ENCODE measurements around the gene ARMC8.
A peak's percentile ranks its signal among the peaks of the same experiment; 100 is the strongest.

The ARMC8 gene

GRCh38 chr3:138184994-138185393 lies 2.1 kb upstream of the ARMC8 start:
- Mint-ChIP-seq H3K4me3 (no peak overlapping the region), H3K27me3 (ENCODE audit: low read depth) (peaks cover 24% of the 10 kb centered on the region), H3K9me3 (no peaks in the 10 kb centered on the region), H3K4me1 (ENCODE audit: low read depth) (peaks cover 22% of the 10 kb centered on the region), H3K27ac (no peak overlapping the region), H3K36me3 (ENCODE audit: low read depth) (peaks cover 5% of the 10 kb centered on the region)
- no peak for DNase-seq (ENCODE audit: low spot score)

DNA sequence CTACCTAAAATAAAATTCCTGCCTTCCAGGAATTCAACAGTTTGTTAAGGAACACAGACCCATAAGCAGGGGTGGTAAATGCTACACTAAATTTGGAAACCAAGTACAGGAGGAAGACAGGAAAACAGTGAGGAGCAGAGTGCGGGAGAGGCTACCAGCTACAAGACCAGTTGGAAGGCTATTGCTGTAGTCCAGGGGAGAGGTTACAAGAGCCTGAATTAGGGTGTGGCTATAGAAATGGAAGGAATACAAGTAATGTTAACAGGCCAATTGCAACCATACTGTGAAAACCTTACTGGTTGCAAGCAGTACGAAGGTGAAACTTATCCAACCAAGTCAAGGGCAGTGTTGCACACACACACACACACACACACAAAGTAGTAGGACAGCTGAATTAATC lies 880 bp upstream of the ARMC8 start:
- DNase-seq (ENCODE audit: low spot score) = no peak
- Mint-ChIP-seq H3K9me3 (no peaks in the 10 kb centered on the region), H3K27me3 (ENCODE audit: low read depth) (peaks cover 22% of the 10 kb centered on the region), H3K27ac (no peak overlapping the region), H3K36me3 (ENCODE audit: low read depth) (peaks cover 9% of the 10 kb centered on the region), H3K4me3 (peak overlapping the region; percentile 95), H3K4me1 (ENCODE audit: low read depth) (peaks cover 22% of the 10 kb centered on the region)

GRCh38 chr3:138186803-138187295 lies 252 bp upstream of the ARMC8 start:
- DNase-seq (ENCODE audit: low spot score) = peak; percentile 85

DNA sequence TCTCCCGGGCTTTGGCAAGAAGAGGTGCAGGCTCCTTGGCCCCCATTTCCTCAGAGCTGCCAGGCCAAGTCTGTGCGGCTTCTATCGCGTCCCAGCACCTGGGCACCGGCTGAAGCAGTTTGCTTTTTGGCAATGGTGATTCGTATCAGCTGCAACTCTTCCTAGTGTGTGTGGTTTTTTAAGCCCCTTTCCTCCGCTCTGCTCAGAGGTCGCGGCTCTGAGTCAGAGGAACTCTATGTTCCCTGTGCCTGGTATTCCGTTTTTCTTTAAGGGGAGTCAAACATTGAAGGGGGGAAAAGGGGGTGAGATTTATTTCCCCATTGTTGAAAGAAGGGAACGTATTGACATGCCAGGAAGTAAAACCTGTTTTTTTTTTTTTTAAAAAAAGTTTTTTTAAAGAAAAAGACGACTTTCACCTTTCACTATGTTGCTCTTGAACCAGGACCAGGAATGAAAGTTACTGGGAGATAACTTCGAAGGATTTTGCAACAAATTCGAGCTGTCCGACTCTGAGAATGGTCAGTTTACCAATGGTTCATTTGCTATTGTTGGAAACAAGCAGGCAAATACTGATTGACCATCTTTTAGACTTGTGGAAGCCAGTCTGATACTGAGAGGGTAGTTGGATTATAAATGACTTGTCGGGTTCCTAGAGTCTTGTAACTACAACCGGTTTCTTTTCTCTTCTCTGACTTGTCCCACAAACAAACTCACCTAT lies 1.1 kb downstream of the ARMC8 start:
- Mint-ChIP-seq H3K36me3 (ENCODE audit: low read depth) (peaks cover 14% of the 10 kb centered on the region), H3K9me3 (no peaks in the 10 kb centered on the region), H3K27ac (peak overlapping the region; percentile 88), H3K4me3 (peak overlapping the region; percentile 95), H3K4me1 (ENCODE audit: low read depth) (peaks cover 27% of the 10 kb centered on the region), H3K27me3 (ENCODE audit: low read depth) (peaks cover 16% of the 10 kb centered on the region)
- DNase-seq (ENCODE audit: low spot score) = no peak

More at GRCh38 chr3:138186803-138187295, 252 bp upstream of the ARMC8 start:
- Mint-ChIP-seq H3K4me1 (ENCODE audit: low read depth) (peaks cover 27% of the 10 kb centered on the region), H3K36me3 (ENCODE audit: low read depth) (peaks cover 14% of the 10 kb centered on the region), H3K9me3 (no peaks in the 10 kb centered on the region), H3K27ac (peak overlapping the region; percentile 88), H3K4me3 (peak overlapping the region; percentile 95), H3K27me3 (ENCODE audit: low read depth) (peaks cover 19% of the 10 kb centered on the region)

DNA sequence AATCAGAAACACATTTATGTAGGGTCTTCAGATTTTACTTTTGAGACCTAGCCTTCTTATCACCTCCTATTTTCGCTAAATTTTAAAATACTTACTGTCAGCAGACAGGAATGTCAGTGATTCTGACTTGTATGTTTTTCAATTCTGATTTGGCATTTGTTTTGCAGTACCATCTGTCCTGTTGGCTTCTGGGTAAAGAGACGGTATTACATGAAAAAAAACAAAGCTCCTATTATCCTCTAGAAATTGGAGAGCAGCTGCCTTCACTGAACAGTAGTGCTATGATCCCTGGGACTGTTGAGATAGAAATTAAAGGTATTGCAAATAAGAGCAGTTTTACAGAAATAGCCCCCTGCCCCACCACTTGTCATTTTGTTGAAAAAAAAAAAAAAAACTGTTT lies 8.4 kb downstream of the ARMC8 start:
- no peak overlapping the region for H3K27ac Mint-ChIP-seq
- H3K27me3 Mint-ChIP-seq (ENCODE audit: low read depth) = no peaks in the 10 kb centered on the region
- H3K4me3 Mint-ChIP-seq = no peak overlapping the region
- peaks cover 17% of the 10 kb centered on the region for H3K36me3 Mint-ChIP-seq (ENCODE audit: low read depth)
- no peak for DNase-seq (ENCODE audit: low spot score)
- H3K4me1 Mint-ChIP-seq (ENCODE audit: low read depth) = peaks cover 18% of the 10 kb centered on the region
- H3K9me3 Mint-ChIP-seq = no peaks in the 10 kb centered on the region

DNA sequence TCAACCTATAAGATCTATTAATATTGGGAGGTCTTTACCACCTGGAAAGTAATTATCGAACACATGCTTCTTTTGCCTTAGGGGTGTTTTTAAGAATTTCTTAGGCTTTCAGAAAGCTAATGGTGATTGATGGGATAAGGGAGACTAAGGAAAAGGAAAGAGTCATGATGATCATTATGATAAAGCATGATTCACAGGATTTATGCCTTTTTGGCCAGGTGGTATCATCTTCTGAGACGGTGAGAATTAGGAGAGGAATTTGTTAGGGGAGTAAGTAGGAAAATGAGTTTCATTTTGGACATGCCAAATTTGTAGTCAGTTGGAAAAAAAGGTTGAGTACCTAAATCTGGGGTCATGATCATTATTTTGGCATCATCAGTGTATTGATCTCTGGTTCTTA lies 8.9 kb downstream of the ARMC8 start:
- peaks cover 15% of the 10 kb centered on the region for H3K4me1 Mint-ChIP-seq (ENCODE audit: low read depth)
- no peak overlapping the region for H3K4me3 Mint-ChIP-seq

DNA sequence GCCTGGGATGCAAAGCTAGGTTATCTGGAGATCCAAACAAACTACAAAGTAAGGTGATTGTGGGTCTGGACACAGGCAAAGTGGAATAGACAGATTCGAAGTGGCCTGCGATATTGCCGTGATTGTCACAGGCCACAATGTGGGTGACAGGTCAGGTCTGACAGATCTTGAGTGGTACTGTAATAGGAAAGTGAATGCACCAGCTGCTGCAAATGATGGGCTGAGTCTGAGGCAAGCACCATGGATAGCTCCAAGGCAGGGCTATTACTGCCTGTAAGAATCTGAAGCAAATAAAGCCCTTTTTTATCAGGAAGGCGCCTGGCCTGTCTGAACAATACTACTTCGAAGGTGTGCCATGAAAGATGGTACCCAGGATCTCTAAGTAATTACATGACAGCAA lies 10.0 kb downstream of the ARMC8 start:
- Mint-ChIP-seq H3K4me3 (no peak overlapping the region), H3K36me3 (ENCODE audit: low read depth) (peaks cover 10% of the 10 kb centered on the region), H3K27ac (no peak overlapping the region), H3K4me1 (ENCODE audit: low read depth) (peaks cover 10% of the 10 kb centered on the region), H3K9me3 (no peaks in the 10 kb centered on the region), H3K27me3 (ENCODE audit: low read depth) (no peaks in the 10 kb centered on the region)
- DNase-seq (ENCODE audit: low spot score) = no peak

More for the DNA sequence above, 8.9 kb downstream of the ARMC8 start:
- Mint-ChIP-seq H3K9me3 (no peaks in the 10 kb centered on the region), H3K27ac (no peak overlapping the region), H3K27me3 (ENCODE audit: low read depth) (no peaks in the 10 kb centered on the region), H3K36me3 (ENCODE audit: low read depth) (peaks cover 13% of the 10 kb centered on the region)
- DNase-seq (ENCODE audit: low spot score) = no peak

DNA sequence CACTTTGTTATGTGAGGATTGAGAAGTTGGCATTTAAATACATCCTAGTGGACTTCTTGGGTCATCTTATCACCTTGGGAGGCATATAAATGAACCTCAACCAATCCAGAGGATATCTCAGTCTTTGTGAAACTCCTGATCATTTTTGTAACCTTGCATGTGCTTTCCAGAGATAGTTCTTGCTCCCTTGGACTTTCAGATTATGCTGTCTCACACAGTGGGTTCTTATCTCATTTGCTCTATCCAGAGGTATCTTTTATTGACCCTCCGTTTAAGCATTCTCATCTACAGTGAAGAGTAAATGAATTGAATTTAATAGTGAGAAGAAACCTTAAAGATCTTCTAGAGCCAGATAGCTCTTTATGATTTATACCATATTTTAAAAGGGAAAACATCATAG lies 10.4 kb downstream of the ARMC8 start:
- no peaks in the 10 kb centered on the region for H3K27me3 Mint-ChIP-seq (ENCODE audit: low read depth)
- H3K4me1 Mint-ChIP-seq (ENCODE audit: low read depth) = peaks cover 10% of the 10 kb centered on the region
- DNase-seq (ENCODE audit: low spot score) = no peak
- no peak overlapping the region for H3K27ac Mint-ChIP-seq
- H3K9me3 Mint-ChIP-seq = no peaks in the 10 kb centered on the region
- peaks cover 10% of the 10 kb centered on the region for H3K36me3 Mint-ChIP-seq (ENCODE audit: low read depth)
- H3K4me3 Mint-ChIP-seq = no peak overlapping the region

- Mint-ChIP-seq H3K4me3 (no peak overlapping the region), H3K4me1 (ENCODE audit: low read depth) (peaks cover 10% of the 10 kb centered on the region), H3K27ac (no peak overlapping the region), H3K27me3 (ENCODE audit: low read depth) (no peaks in the 10 kb centered on the region), H3K9me3 (no peaks in the 10 kb centered on the region), H3K36me3 (ENCODE audit: low read depth) (peaks cover 10% of the 10 kb centered on the region)
- DNase-seq (ENCODE audit: low spot score) = no peak
These were observed 12.8 kb downstream of the ARMC8 start for GRCh38 chr3:138199851-138200250.

- no peak for DNase-seq (ENCODE audit: low spot score)
- peaks cover 10% of the 10 kb centered on the region for H3K4me1 Mint-ChIP-seq (ENCODE audit: low read depth)
- H3K27ac Mint-ChIP-seq = no peak overlapping the region
- H3K27me3 Mint-ChIP-seq (ENCODE audit: low read depth) = no peaks in the 10 kb centered on the region
- H3K4me3 Mint-ChIP-seq = no peak overlapping the region
- H3K36me3 Mint-ChIP-seq (ENCODE audit: low read depth) = peaks cover 10% of the 10 kb centered on the region
- no peaks in the 10 kb centered on the region for H3K9me3 Mint-ChIP-seq
These were observed 13.3 kb downstream of the ARMC8 start for GRCh38 chr3:138200424-138200823.

DNA sequence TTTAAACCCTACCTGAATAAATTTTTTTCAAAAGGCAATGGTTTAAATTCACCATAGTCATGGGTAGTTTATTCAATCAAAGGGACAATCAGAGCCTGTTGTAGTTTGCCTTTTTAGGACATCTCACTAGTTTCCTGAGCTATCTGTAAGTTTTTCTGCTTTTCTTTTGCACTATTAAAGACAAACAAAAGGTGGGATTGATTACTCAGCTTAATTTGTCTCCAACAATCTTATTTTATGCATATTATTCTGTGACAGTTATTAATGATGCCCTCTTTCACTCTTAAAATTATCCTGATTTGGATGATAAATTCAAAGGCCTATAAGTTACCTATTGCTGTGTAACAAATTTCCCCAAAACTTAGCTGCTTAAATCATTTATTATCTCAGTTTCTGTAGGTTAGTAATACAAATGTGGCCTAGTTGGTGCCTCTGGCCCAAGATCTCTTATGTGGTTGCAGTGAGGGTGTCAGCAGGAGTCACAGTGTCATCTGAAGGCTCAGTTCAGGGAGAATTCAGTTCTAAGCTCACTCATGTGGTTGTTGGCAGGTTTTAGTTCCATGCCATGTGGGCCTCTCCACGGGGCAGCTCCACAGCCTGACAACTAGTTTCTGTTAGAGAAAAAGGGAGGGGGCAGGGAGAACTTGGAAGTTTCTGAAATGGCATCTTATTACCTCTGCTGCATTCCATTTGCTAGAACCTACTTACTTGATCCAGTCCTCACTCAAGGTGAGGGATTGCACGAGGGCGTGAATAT lies 16.0 kb downstream of the ARMC8 start:
- no peaks in the 10 kb centered on the region for H3K27me3 Mint-ChIP-seq (ENCODE audit: low read depth)
- no peak overlapping the region for H3K27ac Mint-ChIP-seq
- H3K36me3 Mint-ChIP-seq (ENCODE audit: low read depth) = peaks cover 10% of the 10 kb centered on the region
- H3K4me1 Mint-ChIP-seq (ENCODE audit: low read depth) = peaks cover 10% of the 10 kb centered on the region
- H3K9me3 Mint-ChIP-seq = no peaks in the 10 kb centered on the region
- H3K4me3 Mint-ChIP-seq = no peak overlapping the region
- no peak for DNase-seq (ENCODE audit: low spot score)

- no peak for DNase-seq (ENCODE audit: low spot score)
- peaks cover 10% of the 10 kb centered on the region for H3K36me3 Mint-ChIP-seq (ENCODE audit: low read depth)
- peaks cover 9% of the 10 kb centered on the region for H3K4me1 Mint-ChIP-seq (ENCODE audit: low read depth)
- no peak overlapping the region for H3K27ac Mint-ChIP-seq
- H3K4me3 Mint-ChIP-seq = no peak overlapping the region
- no peaks in the 10 kb centered on the region for H3K9me3 Mint-ChIP-seq
- no peaks in the 10 kb centered on the region for H3K27me3 Mint-ChIP-seq (ENCODE audit: low read depth)
These were observed 16.8 kb downstream of the ARMC8 start for GRCh38 chr3:138203938-138204337.

DNA sequence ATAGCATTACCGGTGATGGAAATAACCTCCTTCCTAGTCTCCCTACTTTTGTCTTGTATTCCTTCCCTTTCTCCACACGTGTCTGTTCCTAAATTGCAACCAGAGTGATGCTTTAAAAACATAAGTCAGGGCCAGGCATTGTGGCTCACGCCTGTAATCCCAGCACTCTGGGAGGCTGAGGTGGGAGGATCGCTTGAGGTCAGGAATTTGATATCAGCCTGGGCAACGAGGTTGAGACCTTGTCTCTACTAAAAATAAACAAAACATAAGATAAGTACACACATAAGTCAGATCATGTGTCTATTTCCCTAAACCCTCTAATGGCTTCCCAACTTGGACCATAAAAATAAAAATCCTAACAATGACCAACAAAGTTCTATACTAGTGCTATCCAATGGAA lies 18.4 kb downstream of the ARMC8 start:
- no peaks in the 10 kb centered on the region for H3K9me3 Mint-ChIP-seq
- no peaks in the 10 kb centered on the region for H3K4me1 Mint-ChIP-seq (ENCODE audit: low read depth)
- no peak overlapping the region for H3K27ac Mint-ChIP-seq
- no peaks in the 10 kb centered on the region for H3K27me3 Mint-ChIP-seq (ENCODE audit: low read depth)
- H3K4me3 Mint-ChIP-seq = no peak overlapping the region
- DNase-seq (ENCODE audit: low spot score) = no peak
- H3K36me3 Mint-ChIP-seq (ENCODE audit: low read depth) = peaks cover 10% of the 10 kb centered on the region

DNA sequence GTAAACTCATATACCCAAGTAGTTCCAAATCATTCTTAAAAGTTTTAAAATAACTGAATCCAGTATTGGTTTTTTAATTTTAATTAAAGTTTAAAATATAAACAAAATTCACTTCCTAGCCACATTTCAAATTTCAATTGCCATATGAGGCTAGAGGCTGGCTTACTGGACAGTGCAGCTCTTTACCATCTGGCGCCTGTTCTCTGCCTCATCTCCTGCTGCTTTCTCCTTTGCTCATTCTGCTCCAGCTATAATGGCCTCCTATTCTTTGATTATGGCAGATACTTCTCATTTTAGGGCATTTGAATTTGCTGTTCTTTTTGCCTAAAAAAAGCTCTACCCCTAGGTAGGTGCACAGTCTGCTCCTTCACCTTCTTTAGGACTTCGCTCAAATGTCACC lies 19.1 kb downstream of the ARMC8 start:
- H3K4me1 Mint-ChIP-seq (ENCODE audit: low read depth) = no peaks in the 10 kb centered on the region
- H3K36me3 Mint-ChIP-seq (ENCODE audit: low read depth) = peaks cover 10% of the 10 kb centered on the region
- no peaks in the 10 kb centered on the region for H3K27me3 Mint-ChIP-seq (ENCODE audit: low read depth)
- H3K9me3 Mint-ChIP-seq = no peaks in the 10 kb centered on the region
- H3K4me3 Mint-ChIP-seq = no peak overlapping the region
- H3K27ac Mint-ChIP-seq = no peak overlapping the region
- no peak for DNase-seq (ENCODE audit: low spot score)

All from T-helper 2 cell treated with Interferon-gamma antibody and Interleukin-4, amounts not matched to agents 5 μg/mL and 100 μg/mL, for 36 hours (primary cell).